SK-N-SH (cell line): ENCODE data around the gene GRB7. TPM values are rescaled to one million over a fixed set of nuclear protein-coding genes. Genes with fewer than 3 reads are reported as not detected.

Source experiments
- CTCF ChIA-PET: fragments of 300-600, 350-600 bp; formaldehyde crosslinking; extraction: SDS; loops from one replicate; lab custom pipeline; 2021; lab: Yijun Ruan, JAX
- POLR2A ChIA-PET: fragments of 350-600 bp; sonication (Branson Sonifier 250); formaldehyde crosslinking; extraction: SDS; loops from one replicate; lab custom pipeline; 2020; ENCODE audit warnings: antibody characterized with exemption, inconsistent platforms; lab: Yijun Ruan, JAX
- DNase-seq: peaks from one replicate; pipeline ENCODE4 v3.0.0; 2012
- H2AFZ ChIP-seq: fragments of 200-600 bp; sonication (generic); 2 replicates; pipeline ENCODE4 v1.8.1; 2016; ENCODE audit warnings: antibody characterized with exemption, mild to moderate bottlenecking, low read depth
- H3F3A ChIP-seq: fragments of 200-600 bp; sonication (generic); replicated peaks from 2 replicates; pipeline ENCODE3; 2016; ENCODE audit warnings: antibody characterized with exemption, mild to moderate bottlenecking; ENCODE audit not compliant: insufficient read depth
- H3K27ac ChIP-seq, 2 experiments: fragments of 200-500 bp in 1 of 2; fragments of 200-600 bp in 1 of 2; sonication (Bioruptor generic) in 1 of 2; sonication (generic), shearing (Covaris generic) in 1 of 2; 2 replicates each; pipeline versions ENCODE4 v1.5.1 to v1.6.1; 2014 to 2016; ENCODE audit warnings: low read depth in 2 of 2, inconsistent platforms in 1 of 2, low read length in 1 of 2, mild to moderate bottlenecking in 1 of 2, mixed read lengths in 1 of 2
- H3K27me3 ChIP-seq: fragments of 200-600 bp; sonication (generic), shearing (Covaris generic); 2 replicates; pipeline ENCODE4 v1.6.1; 2016; ENCODE audit warnings: mixed run types; ENCODE audit not compliant: insufficient read depth
- H3K36me3 ChIP-seq, 2 experiments: fragments of 200-500 bp in 1 of 2; fragments of 200-600 bp in 1 of 2; sonication (Bioruptor generic) in 1 of 2; sonication (generic) in 1 of 2; replicated peaks in 1 of 2; 2 replicates each; pipeline versions ENCODE3 to v1.5.1; 2014 to 2016; ENCODE audit warnings: low read length in 1 of 2, mild to moderate bottlenecking in 1 of 2; ENCODE audit not compliant: insufficient read depth in 2 of 2, control insufficient read depth in 1 of 2
- H3K4me1 ChIP-seq, 2 experiments: fragments of 200-500 bp in 1 of 2; fragments of 200-600 bp in 1 of 2; sonication (Bioruptor generic) in 1 of 2; sonication (generic), shearing (Covaris generic) in 1 of 2; 2 replicates each; pipeline versions ENCODE4 v1.5.1 to v1.6.1; 2014 to 2016; ENCODE audit warnings: low read depth in 1 of 2, low read length in 1 of 2, mixed run types in 1 of 2; ENCODE audit not compliant: insufficient read depth in 2 of 2, control insufficient read depth in 1 of 2
- H3K4me2 ChIP-seq: fragments of 200-600 bp; sonication (generic), shearing (Covaris generic); 2 replicates; pipeline ENCODE4 v1.6.1; 2017; ENCODE audit warnings: mixed run types
- H3K4me3 ChIP-seq, 2 experiments: fragments of 200-500 bp in 1 of 2; fragments of 200-600 bp in 1 of 2; sonication (Bioruptor generic) in 1 of 2; sonication (generic), shearing (Covaris generic) in 1 of 2; 2 replicates each; pipeline versions ENCODE4 v1.5.1 to v1.8.1; 2014 to 2016; ENCODE audit warnings: low read depth in 2 of 2, inconsistent platforms in 1 of 2, low read length in 1 of 2, mild to moderate bottlenecking in 1 of 2, mixed read lengths in 1 of 2, moderate library complexity in 1 of 2
- H3K79me2 ChIP-seq: fragments of 200-600 bp; sonication (generic); 2 replicates; pipeline ENCODE4 v1.8.1; 2017; ENCODE audit warnings: mild to moderate bottlenecking; ENCODE audit not compliant: insufficient read depth
- H3K9ac ChIP-seq: fragments of 200-600 bp; sonication (generic); 2 replicates; pipeline ENCODE4 v1.6.1; 2017; ENCODE audit warnings: mixed run types
- H3K9me2 ChIP-seq: fragments of 200-600 bp; sonication (generic); 2 replicates; pipeline ENCODE4 v1.6.1; 2017; ENCODE audit warnings: mixed run types
- H3K9me3 ChIP-seq: fragments of 200-600 bp; sonication (generic); 2 replicates; pipeline ENCODE4 v1.6.1; 2017; ENCODE audit warnings: mixed run types, mild to moderate bottlenecking, moderate library complexity
- H4K20me1 ChIP-seq: fragments of 200-600 bp; sonication (generic); 2 replicates; pipeline ENCODE4 v1.6.1; 2017; ENCODE audit warnings: mild to moderate bottlenecking, mixed run types; ENCODE audit not compliant: insufficient read depth
- CHD2 ChIP-seq: fragments of 150-350 bp; IDR thresholded peaks from 2 replicates; pipeline ENCODE4 v1.6.1; 2018; ENCODE audit warnings: low read length; ENCODE audit not compliant: partially characterized antibody
- CTCF ChIP-seq: fragments of 200-600 bp; sonication (generic); IDR thresholded peaks from 2 replicates; pipeline ENCODE4 v1.6.1; 2017; ENCODE audit warnings: antibody characterized with exemption, mild to moderate bottlenecking, moderate library complexity
- FOXJ3 ChIP-seq: sonication (generic); formaldehyde crosslinking; IDR thresholded peaks from 2 replicates; pipeline ENCODE4 v1.5.1; 2020; ENCODE audit warnings: mild to moderate bottlenecking, missing genetic modification reagents
- GABPA ChIP-seq: IDR thresholded peaks from 2 replicates; pipeline ENCODE4 v1.4.0; 2012; ENCODE audit warnings: low read depth, mild to moderate bottlenecking
- GATA2 ChIP-seq: sonication (generic); formaldehyde crosslinking; IDR thresholded peaks from 2 replicates; pipeline ENCODE4 v1.5.0; 2020; ENCODE audit warnings: mild to moderate bottlenecking, missing genetic modification reagents
- JUND ChIP-seq: IDR thresholded peaks from 2 replicates; pipeline ENCODE4 v1.4.0; 2012
- MEF2A ChIP-seq: IDR thresholded peaks from 2 replicates; pipeline ENCODE4 v1.4.0; 2012; ENCODE audit warnings: low read depth, borderline replicate concordance
- MXI1 ChIP-seq: IDR thresholded peaks from 2 replicates; pipeline ENCODE4 v1.6.1; 2012; ENCODE audit warnings: mild to moderate bottlenecking, low read depth, low read length, improper control_type of control experiment
- RAD21 ChIP-seq: IDR thresholded peaks from 2 replicates; pipeline ENCODE4 v1.6.1; 2012; ENCODE audit warnings: mild to moderate bottlenecking, low read length
- RCOR1 ChIP-seq: fragments of 150-350 bp; IDR thresholded peaks from 2 replicates; pipeline ENCODE4 v1.6.1; 2017; ENCODE audit warnings: antibody characterized with exemption, low read length
- RFX5 ChIP-seq: IDR thresholded peaks from 2 replicates; pipeline ENCODE4 v1.6.1; 2012; ENCODE audit warnings: mild to moderate bottlenecking, improper control_type of control experiment, low read length
- RXRA ChIP-seq: IDR thresholded peaks from 2 replicates; pipeline ENCODE4 v1.4.0; 2012; ENCODE audit warnings: low read depth, mild to moderate bottlenecking, borderline replicate concordance
- SIN3A ChIP-seq: IDR thresholded peaks from 2 replicates; pipeline ENCODE4 v1.6.1; 2012; ENCODE audit warnings: low read depth, mild to moderate bottlenecking, low read length, moderate library complexity, borderline replicate concordance
- WGBS: methylation state at CpG from one replicate; pipeline ENCODE4 v1.1.6; 2017; ENCODE audit warnings: low lambda C conversion rate; 5-methylcytosine and 5-hydroxymethylcytosine counted together
- polyA plus RNA-seq, 3 experiments: library from polyadenylated mRNA; depleted of rRNA; stranded (reverse); fragments of >200 nt; gene quantifications; 2 replicates each; pipeline ENCODE4 v1.2.3, GENCODE V29; 2012
- TF ChIP-seq, protein P1 (sequence below): fragments of 150-350 bp; IDR thresholded peaks from 2 replicates; pipeline ENCODE4 v1.6.1; 2017; ENCODE audit warnings: antibody characterized with exemption, low read length, low read depth, borderline replicate concordance

GRB7 gene
- polyA plus RNA-seq, 1 of the 3 experiments (the other 2 are of a cell fraction): not detected

DNA sequence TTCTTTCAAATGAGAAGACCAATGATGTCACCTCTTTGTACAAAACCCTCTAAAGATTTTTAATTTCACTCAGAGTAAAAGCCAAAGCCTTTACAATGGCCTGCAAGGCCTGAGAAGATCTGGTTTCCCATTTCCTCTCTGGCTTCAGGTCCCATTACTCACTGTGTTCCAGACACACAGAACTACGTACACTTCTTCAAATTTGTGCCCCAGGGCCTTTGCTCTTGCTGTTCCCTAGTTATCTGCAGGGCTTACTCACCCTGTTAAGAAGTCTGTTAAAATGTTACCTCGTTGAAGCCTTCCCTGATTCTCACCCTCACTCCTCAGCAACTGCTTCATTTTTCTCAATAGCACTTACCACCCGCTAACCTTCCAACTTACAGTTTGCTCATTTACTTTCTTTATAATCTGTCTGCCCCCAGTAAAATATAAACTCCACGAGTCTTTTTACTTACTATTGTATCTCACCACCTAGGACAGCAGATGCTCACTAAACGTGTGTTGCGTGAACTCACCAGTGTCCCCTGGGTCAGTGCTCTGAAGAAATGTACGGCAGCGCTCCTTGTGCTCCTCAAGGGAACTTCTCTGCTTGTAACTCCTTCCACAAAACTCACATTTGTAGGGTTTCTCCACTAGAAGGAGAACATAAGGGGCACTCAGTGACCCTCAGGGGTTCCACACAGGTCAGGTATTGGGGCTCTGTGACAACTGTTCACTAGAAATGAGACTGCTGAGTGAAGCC lies 50.2 kb downstream of the GRB7 start:
- Histone ChIP-seq H3K9me2 (peaks cover 4% of the 10 kb centered on the region; the same call in 1 of the 2 replicates), H3K4me1 (no peaks in the 10 kb centered on the region), H3K4me3 (no peak overlapping the region), H3K27me3 (peaks cover 21% of the 10 kb centered on the region; the same call in 1 of the 2 replicates), H4K20me1 (no peaks in the 10 kb centered on the region), H3K27ac (no peak overlapping the region), H3K9ac (no peak overlapping the region)
- CTCF ChIA-PET: no interaction called here
- TF ChIP-seq, protein P1, sequence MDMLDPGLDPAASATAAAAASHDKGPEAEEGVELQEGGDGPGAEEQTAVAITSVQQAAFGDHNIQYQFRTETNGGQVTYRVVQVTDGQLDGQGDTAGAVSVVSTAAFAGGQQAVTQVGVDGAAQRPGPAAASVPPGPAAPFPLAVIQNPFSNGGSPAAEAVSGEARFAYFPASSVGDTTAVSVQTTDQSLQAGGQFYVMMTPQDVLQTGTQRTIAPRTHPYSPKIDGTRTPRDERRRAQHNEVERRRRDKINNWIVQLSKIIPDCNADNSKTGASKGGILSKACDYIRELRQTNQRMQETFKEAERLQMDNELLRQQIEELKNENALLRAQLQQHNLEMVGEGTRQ: no peak
- TF ChIP-seq JUND: no peak
- TF ChIP-seq RFX5: no peak
- no peak for TF ChIP-seq RAD21
- TF ChIP-seq CHD2: no peak
- no peak for TF ChIP-seq CTCF
- no peak for TF ChIP-seq RXRA
- TF ChIP-seq MXI1: no peak
- TF ChIP-seq MEF2A: no peak
- TF ChIP-seq, all 33 proteins: peak for 0
- H2AFZ ChIP-seq: no peak overlapping the region
- no peaks in the 10 kb centered on the region for H3K36me3 ChIP-seq
- POLR2A ChIA-PET: no interaction called here
- WGBS: 59% methylated on average over 8 of the region's 8 CpGs
- no peak for DNase-seq
- H3F3A ChIP-seq: no peaks in the 10 kb centered on the region
- no peak overlapping the region for H3K4me2 ChIP-seq
- H3K79me2 ChIP-seq: no peaks in the 10 kb centered on the region
- H3K9me3 ChIP-seq: no peaks in the 10 kb centered on the region

- peaks cover 15% of the 10 kb centered on the region; the same call in 1 of the 2 replicates for H3K27me3 ChIP-seq
- ChIA-PET CTCF (interaction anchor here (1.4 kb wide), 1 partner anchor 14 kb away, joined by 3 read pairs; no protein-coding TSS in a partner anchor), POLR2A (no interaction called here)
These were observed 53.6 kb downstream of the GRB7 start for GRCh38 chr17:39791111-39791992.

More at GRCh38 chr17:39791111-39791992, 53.6 kb downstream of the GRB7 start:
- Histone ChIP-seq H2AFZ (no peak overlapping the region), H3K4me1 (no peaks in the 10 kb centered on the region), H3F3A (no peaks in the 10 kb centered on the region), H3K4me2 (no peak overlapping the region), H3K79me2 (no peaks in the 10 kb centered on the region), H3K9me2 (peaks cover 4% of the 10 kb centered on the region; the same call in 1 of the 2 replicates), H3K36me3 (no peaks in the 10 kb centered on the region)
- WGBS: 23% methylated on average over 6 of the region's 6 CpGs
- DNase-seq: no peak
- no peak for TF ChIP-seq GATA2 (CRISPR knock-in tag)
- TF ChIP-seq SIN3A: no peak
- no peak for TF ChIP-seq GABPA
- TF ChIP-seq FOXJ3 (CRISPR knock-in tag): no peak
- TF ChIP-seq JUND: no peak
- no peak for TF ChIP-seq MXI1
- no peak for TF ChIP-seq RCOR1
- TF ChIP-seq, all 33 proteins: peak for 0
- Histone ChIP-seq H3K9ac (no peak overlapping the region), H3K9me3 (no peaks in the 10 kb centered on the region), H4K20me1 (no peaks in the 10 kb centered on the region), H3K27ac (no peak overlapping the region), H3K4me3 (no peak overlapping the region)
